ENCODE data around the gene MIER2.

DNA sequence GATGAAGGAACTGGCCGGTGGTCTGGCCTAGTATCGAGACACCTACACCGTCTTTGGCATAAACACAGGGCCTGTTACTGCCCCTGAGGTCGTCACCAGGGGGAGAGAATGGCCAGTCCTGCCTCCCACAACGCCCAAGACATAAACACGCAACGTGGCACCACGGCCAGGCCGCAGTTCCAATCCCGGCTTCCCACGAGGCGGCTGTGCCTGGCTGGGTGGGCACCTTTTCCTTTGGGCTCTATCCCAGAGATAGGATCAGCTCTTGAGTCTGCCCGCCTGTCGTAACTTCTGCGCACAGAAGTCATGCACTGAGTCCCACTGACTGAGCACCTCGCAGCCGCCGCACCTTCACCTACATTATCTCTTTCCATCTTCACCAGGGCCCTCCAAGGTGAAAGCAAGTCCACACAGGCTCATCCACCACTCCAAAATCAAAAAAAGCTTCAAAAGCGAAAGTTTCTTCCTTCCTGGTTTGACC, 1.1 kb downstream of the MIER2 start:
- TF ChIP-seq, protein P1, sequence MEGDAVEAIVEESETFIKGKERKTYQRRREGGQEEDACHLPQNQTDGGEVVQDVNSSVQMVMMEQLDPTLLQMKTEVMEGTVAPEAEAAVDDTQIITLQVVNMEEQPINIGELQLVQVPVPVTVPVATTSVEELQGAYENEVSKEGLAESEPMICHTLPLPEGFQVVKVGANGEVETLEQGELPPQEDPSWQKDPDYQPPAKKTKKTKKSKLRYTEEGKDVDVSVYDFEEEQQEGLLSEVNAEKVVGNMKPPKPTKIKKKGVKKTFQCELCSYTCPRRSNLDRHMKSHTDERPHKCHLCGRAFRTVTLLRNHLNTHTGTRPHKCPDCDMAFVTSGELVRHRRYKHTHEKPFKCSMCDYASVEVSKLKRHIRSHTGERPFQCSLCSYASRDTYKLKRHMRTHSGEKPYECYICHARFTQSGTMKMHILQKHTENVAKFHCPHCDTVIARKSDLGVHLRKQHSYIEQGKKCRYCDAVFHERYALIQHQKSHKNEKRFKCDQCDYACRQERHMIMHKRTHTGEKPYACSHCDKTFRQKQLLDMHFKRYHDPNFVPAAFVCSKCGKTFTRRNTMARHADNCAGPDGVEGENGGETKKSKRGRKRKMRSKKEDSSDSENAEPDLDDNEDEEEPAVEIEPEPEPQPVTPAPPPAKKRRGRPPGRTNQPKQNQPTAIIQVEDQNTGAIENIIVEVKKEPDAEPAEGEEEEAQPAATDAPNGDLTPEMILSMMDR (IDR thresholded peaks at IDR 0.05), result no peak
- TF ChIP-seq POLR2A (IDR thresholded peaks at IDR 0.05), result no peak

Measured in sigmoid colon (tissue), 3 donors.